ENCODE data around the gene GAL. TPM values are rescaled to one million over a fixed set of nuclear protein-coding genes. Genes with fewer than 3 reads are reported as not detected.
A peak's percentile ranks its signal among the peaks of the same experiment; 100 is the strongest.

Gene GAL
- total RNA-seq, 6 experiments from 2014 or later, result 0.49 TPM; not detected in 5

DNA sequence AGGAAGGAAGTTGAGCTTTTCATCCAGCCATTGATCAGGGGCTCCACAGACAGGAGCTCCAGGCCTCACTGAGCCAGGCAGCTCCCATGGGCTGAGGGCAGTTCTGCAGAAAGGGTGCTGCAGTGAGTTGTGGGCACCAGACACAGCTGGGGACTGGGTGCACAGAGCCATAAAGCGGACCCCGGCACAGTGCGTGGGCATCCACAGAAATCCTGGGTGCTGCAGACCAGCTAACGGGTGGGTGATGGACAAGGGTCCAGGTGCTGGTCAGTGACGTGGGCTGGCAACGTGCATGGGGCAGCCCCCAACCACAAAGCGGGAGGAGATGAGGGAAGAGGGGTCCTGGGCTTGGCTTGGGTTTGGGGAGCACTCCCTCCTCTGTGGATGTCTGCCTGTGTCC lies 19.4 kb upstream of the GAL start:
- intact Hi-C loops (cut with DNase I), result no loop called here
- H3K9me3 ChIP-seq, result no peaks in the 10 kb centered on the region
- WGBS (ENCODE audit: insufficient coverage, low coverage, low lambda C conversion rate, missing lambda C conversion rate), result 60% methylated on average over 1 of the region's 7 CpGs
- no peaks in the 10 kb centered on the region for H3K36me3 ChIP-seq
- H3K27ac ChIP-seq, result no peak overlapping the region
- no peaks in the 10 kb centered on the region for H3K4me1 ChIP-seq
- TF ChIP-seq, protein P1, sequence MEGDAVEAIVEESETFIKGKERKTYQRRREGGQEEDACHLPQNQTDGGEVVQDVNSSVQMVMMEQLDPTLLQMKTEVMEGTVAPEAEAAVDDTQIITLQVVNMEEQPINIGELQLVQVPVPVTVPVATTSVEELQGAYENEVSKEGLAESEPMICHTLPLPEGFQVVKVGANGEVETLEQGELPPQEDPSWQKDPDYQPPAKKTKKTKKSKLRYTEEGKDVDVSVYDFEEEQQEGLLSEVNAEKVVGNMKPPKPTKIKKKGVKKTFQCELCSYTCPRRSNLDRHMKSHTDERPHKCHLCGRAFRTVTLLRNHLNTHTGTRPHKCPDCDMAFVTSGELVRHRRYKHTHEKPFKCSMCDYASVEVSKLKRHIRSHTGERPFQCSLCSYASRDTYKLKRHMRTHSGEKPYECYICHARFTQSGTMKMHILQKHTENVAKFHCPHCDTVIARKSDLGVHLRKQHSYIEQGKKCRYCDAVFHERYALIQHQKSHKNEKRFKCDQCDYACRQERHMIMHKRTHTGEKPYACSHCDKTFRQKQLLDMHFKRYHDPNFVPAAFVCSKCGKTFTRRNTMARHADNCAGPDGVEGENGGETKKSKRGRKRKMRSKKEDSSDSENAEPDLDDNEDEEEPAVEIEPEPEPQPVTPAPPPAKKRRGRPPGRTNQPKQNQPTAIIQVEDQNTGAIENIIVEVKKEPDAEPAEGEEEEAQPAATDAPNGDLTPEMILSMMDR (IDR thresholded peaks at IDR 0.05), result no peak
- no peak for TF ChIP-seq POLR2A (IDR thresholded peaks at IDR 0.05)
- DNase-seq, result peak in 1 of 3 donors; percentile 36
- ATAC-seq, result no peak
- H3K27me3 ChIP-seq, result no peaks in the 10 kb centered on the region
- no peak overlapping the region for H3K4me3 ChIP-seq

DNA sequence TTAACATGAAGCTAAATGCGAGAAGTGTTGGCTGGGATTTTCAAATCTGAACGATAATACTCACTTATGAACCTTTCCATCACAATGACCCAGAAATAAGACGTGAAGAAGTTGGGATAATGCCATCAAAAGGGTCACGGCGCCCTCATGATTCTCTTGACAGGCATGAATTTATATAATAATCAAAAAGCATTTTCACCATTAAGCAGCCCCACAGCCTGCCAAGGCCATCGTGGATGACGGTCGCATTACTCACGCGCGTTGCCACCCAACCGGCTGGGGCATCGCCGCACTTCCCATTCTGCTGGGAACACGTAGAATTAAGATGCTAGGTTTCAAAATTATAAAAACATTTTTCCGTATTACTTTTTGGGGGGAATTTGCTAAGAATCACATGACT lies 18.9 kb upstream of the GAL start:
- DNase-seq (peak in 1 of 3 donors; percentile 27), ATAC-seq (no peak)
- Histone ChIP-seq H3K4me1 (no peaks in the 10 kb centered on the region), H3K36me3 (no peaks in the 10 kb centered on the region), H3K27ac (no peak overlapping the region), H3K4me3 (no peak overlapping the region), H3K9me3 (no peaks in the 10 kb centered on the region), H3K27me3 (no peaks in the 10 kb centered on the region)
- 82% methylated on average over 16 of the region's 16 CpGs for WGBS (ENCODE audit: insufficient coverage, low coverage, low lambda C conversion rate, missing lambda C conversion rate)
- TF ChIP-seq, protein P1 (IDR thresholded peaks at IDR 0.05), result no peak
- TF ChIP-seq POLR2A (IDR thresholded peaks at IDR 0.05), result no peak
- intact Hi-C loops (cut with DNase I), result no loop called here

DNA sequence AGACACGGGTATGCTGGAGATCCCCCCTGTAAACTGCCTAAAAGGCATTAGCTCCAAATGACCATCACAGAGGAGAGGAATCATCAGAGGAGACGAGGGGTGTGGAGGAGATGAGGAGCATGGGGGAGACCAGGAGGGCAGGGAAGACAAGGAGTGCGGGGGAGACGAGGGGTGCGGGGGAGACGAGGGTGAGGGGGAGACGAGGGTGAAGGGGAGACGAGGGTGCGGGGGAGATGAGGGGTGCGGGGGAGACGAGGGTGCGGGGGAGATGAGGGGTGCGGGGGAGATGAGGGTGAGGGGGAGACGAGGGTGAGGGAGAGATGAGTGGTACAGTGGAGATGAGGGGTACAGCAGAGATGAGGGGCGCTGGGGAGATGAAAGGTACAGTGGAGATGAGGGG lies 17.5 kb upstream of the GAL start:
- no peaks in the 10 kb centered on the region for H3K36me3 ChIP-seq
- H3K4me1 ChIP-seq, result no peaks in the 10 kb centered on the region
- 44% methylated on average over 10 of the region's 15 CpGs for WGBS (ENCODE audit: insufficient coverage, low coverage, low lambda C conversion rate, missing lambda C conversion rate)
- peak in 1 of 3 donors; percentile 19 for DNase-seq
- H3K27me3 ChIP-seq, result no peaks in the 10 kb centered on the region
- no peak for TF ChIP-seq POLR2A (IDR thresholded peaks at IDR 0.05)
- TF ChIP-seq, protein P1 (IDR thresholded peaks at IDR 0.05), result no peak
- H3K27ac ChIP-seq, result no peak overlapping the region
- no peak overlapping the region for H3K4me3 ChIP-seq
- peak in 1 of 4 donors; percentile 13 for ATAC-seq
- H3K9me3 ChIP-seq, result no peaks in the 10 kb centered on the region
- intact Hi-C loops (cut with DNase I), result no loop called here

DNA sequence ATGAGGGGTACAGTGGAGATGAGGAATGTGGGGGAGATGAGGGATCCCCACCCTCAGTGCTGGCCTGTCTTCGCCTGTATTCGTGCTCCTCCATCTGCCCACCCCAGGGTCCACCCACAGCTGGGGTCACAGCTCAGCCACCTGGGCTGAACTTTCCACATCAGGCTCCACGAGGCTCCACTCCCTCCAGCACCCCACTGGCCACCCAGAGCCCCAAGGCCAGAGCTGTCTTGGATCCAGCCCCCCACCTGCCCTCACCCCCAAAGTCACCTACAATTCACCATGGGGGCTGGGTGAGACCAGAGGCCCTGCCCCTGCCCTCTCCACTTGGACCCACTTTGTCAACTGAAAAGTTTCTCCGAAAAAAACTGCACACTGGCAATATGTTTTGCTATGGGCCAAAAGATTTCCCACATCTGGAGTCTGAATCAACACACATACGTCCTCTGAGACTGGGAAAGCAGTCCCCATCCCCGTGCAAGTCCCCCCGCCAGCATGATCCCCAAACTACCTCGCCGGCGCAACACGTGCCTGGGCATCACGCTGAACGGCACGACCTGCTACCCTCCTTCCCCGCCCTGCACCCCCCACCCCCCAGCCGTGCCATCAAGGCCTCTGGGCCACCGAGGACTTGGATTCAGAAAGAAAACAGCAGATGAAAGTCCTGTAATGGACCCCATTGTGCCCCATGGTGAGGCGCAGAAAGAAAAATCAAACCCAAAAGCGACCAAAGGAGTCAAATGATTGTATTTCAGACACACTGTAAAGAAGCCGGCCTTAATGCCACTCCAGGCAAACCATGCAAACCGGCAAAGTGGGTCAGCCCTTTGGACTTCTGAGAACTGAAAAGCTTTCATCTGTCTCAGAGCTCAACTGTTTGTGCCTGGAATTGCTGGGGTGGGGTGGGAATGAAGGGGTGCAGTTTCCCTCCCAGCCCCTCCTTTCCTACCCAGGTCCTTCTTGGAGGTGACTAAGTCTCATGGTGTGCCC lies 16.5 kb upstream of the GAL start:
- no peaks in the 10 kb centered on the region for H3K36me3 ChIP-seq
- WGBS (ENCODE audit: insufficient coverage, low coverage, low lambda C conversion rate, missing lambda C conversion rate), result 57% methylated on average over 11 of the region's 21 CpGs
- peak in 1 of 3 donors; percentile 35 for DNase-seq
- no peak overlapping the region for H3K27ac ChIP-seq
- ATAC-seq, result no peak
- TF ChIP-seq, protein P1 (IDR thresholded peaks at IDR 0.05), result no peak
- TF ChIP-seq POLR2A (IDR thresholded peaks at IDR 0.05), result no peak
- intact Hi-C loops (cut with DNase I), result no loop called here
- no peak overlapping the region for H3K4me3 ChIP-seq
- H3K27me3 ChIP-seq, result no peaks in the 10 kb centered on the region
- no peaks in the 10 kb centered on the region for H3K9me3 ChIP-seq
- H3K4me1 ChIP-seq, result no peaks in the 10 kb centered on the region
